Mesenchymal stem cell (in vitro differentiated cells and primary cell): ENCODE results near the gene ATXN7L1.

ENCODE experiments used
- DNase-seq: peaks from one replicate; pipeline ENCODE4 v3.0.0-alpha.2; 2013
- H2AFZ ChIP-seq: one replicate; pipeline ENCODE4 v1.6.1; 2013; ENCODE audit warnings: low read depth, mild to moderate bottlenecking, control low read depth, inconsistent platforms, low read length, moderate library complexity
- H2AK5ac ChIP-seq: 2 replicates; pipeline ENCODE4 v1.6.1; 2013; ENCODE audit warnings: low read length, moderate library complexity, mild to moderate bottlenecking, inconsistent platforms; ENCODE audit not compliant: severe bottlenecking
- H2BK120ac ChIP-seq: one replicate; pipeline ENCODE4 v1.6.1; 2013; ENCODE audit warnings: low read depth, mild to moderate bottlenecking, inconsistent platforms, low read length, moderate library complexity
- H2BK12ac ChIP-seq, 2 experiments: one replicate each; pipeline ENCODE4 v1.6.1; 2013; ENCODE audit warnings: inconsistent platforms in 2 of 2, low read length in 2 of 2, mild to moderate bottlenecking in 2 of 2, moderate library complexity in 2 of 2, control low read depth in 1 of 2
- H2BK15ac ChIP-seq: one replicate; pipeline ENCODE4 v1.6.1; 2013; ENCODE audit warnings: mild to moderate bottlenecking, low read depth, inconsistent platforms; ENCODE audit not compliant: poor library complexity, severe bottlenecking
- H2BK5ac ChIP-seq: 2 replicates; pipeline ENCODE4 v1.6.1; 2013; ENCODE audit warnings: low read depth, mild to moderate bottlenecking, low read length, control low read depth, inconsistent platforms; ENCODE audit not compliant: poor library complexity, severe bottlenecking
- H3K14ac ChIP-seq, 2 experiments: one replicate each; pipeline ENCODE4 v1.6.1; 2013; ENCODE audit warnings: inconsistent platforms in 2 of 2, low read length in 2 of 2, control low read depth in 1 of 2, mild to moderate bottlenecking in 1 of 2, moderate library complexity in 1 of 2
- H3K18ac ChIP-seq, 2 experiments: one replicate each; pipeline ENCODE4 v1.6.1; 2013; ENCODE audit warnings: inconsistent platforms in 2 of 2, low read length in 2 of 2, control low read depth in 1 of 2, low read depth in 1 of 2, mild to moderate bottlenecking in 1 of 2
- H3K23ac ChIP-seq, 2 experiments: one replicate each; pipeline ENCODE4 v1.6.1; 2013; ENCODE audit warnings: inconsistent platforms in 2 of 2, low read length in 2 of 2, mild to moderate bottlenecking in 2 of 2, moderate library complexity in 2 of 2, control low read depth in 1 of 2
- H3K27ac ChIP-seq: 2 replicates; pipeline ENCODE4 v1.5.1; 2013; ENCODE audit warnings: mild to moderate bottlenecking, moderate library complexity, low read length, control low read depth, inconsistent platforms; ENCODE audit not compliant: poor library complexity, severe bottlenecking
- H3K27me3 ChIP-seq, 2 experiments: 2 replicates each; pipeline versions ENCODE4 v1.6.1 to v1.7.0; 2013; ENCODE audit warnings: low read length in 2 of 2, mild to moderate bottlenecking in 2 of 2, moderate library complexity in 2 of 2, control low read depth in 1 of 2, inconsistent platforms in 1 of 2; ENCODE audit not compliant: control insufficient read depth in 1 of 2, insufficient read depth in 1 of 2
- H3K36me3 ChIP-seq, 2 experiments: 2 replicates each; pipeline versions ENCODE4 v1.6.1 to v1.7.0; 2013; ENCODE audit warnings: low read length in 2 of 2, control low read depth in 1 of 2, inconsistent platforms in 1 of 2, low read depth in 1 of 2, mild to moderate bottlenecking in 1 of 2; ENCODE audit not compliant: insufficient read depth in 2 of 2, control insufficient read depth in 1 of 2
- H3K4ac ChIP-seq, 2 experiments: one replicate each; pipeline ENCODE4 v1.6.1; 2013; ENCODE audit warnings: inconsistent platforms in 2 of 2, low read length in 2 of 2, mild to moderate bottlenecking in 2 of 2, moderate library complexity in 2 of 2, control low read depth in 1 of 2, low read depth in 1 of 2
- H3K4me1 ChIP-seq: 2 replicates; pipeline ENCODE4 v1.6.1; 2013; ENCODE audit warnings: low read depth, low read length, control low read depth; ENCODE audit not compliant: control insufficient read depth, insufficient read depth
- H3K4me2 ChIP-seq: 2 replicates; pipeline ENCODE4 v1.6.1; 2013; ENCODE audit warnings: low read length, mild to moderate bottlenecking, inconsistent platforms; ENCODE audit not compliant: poor library complexity, severe bottlenecking
- H3K4me3 ChIP-seq, 2 experiments: 2 replicates each; pipeline versions ENCODE4 v1.5.1 to v1.7.0; 2013; ENCODE audit warnings: low read length in 2 of 2, mild to moderate bottlenecking in 2 of 2, control low read depth in 1 of 2, low read depth in 1 of 2; ENCODE audit not compliant: insufficient read depth in 1 of 2
- H3K79me1 ChIP-seq: replicated peaks from 2 replicates; pipeline ENCODE4 v1.6.1; 2013; ENCODE audit warnings: mild to moderate bottlenecking, control low read depth, low read length, inconsistent platforms; ENCODE audit not compliant: poor library complexity, severe bottlenecking
- H3K9ac ChIP-seq: 2 replicates; pipeline ENCODE4 v1.7.0; 2013; ENCODE audit warnings: mild to moderate bottlenecking, low read length, moderate library complexity
- H3K9me3 ChIP-seq: 2 replicates; pipeline ENCODE4 v1.7.0; 2013; ENCODE audit warnings: mild to moderate bottlenecking, low read length; ENCODE audit not compliant: control insufficient read depth
- H4K8ac ChIP-seq: one replicate; pipeline ENCODE4 v1.6.1; 2013; ENCODE audit warnings: inconsistent platforms, mild to moderate bottlenecking, low read length, moderate library complexity
- H4K91ac ChIP-seq: one replicate; pipeline ENCODE4 v1.6.1; 2013; ENCODE audit warnings: mild to moderate bottlenecking, low read length, inconsistent platforms
- WGBS: methylation state at CpG from one replicate; pipeline ENCODE4 v1.1.7; 2013; ENCODE audit warnings: mixed read lengths; 5-methylcytosine and 5-hydroxymethylcytosine counted together

ATXN7L1 gene

DNA sequence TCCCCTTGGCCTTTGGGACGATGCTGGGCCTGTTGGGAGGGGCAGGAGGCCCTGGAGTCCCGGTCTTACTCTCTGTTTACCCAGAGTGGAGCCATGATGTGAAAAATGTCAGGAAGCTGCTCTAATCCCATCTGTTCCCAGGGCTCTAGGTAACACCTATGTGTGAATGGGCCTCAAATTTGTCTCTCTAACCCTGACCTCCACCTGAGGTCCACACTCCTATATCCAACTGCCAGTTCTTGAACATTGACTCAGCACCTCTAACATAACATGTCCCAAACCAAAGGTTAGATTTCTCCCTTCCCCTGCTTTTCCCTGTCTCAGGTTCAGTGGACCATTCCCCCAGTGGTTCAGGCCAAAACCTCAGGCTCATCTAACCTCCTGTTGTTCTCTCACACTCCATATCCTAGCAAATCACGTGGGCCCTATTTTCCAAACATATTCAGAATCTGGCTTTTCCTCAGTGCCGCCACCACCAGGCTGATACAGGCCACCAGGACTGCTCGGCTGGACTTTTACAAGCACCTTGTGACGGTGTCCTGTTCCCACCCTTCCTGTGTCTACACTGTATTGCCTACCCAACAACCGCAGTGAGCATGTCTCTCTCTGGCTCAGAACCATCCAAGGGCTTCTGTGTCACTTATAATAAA is 130.6 kb downstream of the ATXN7L1 start:
- Histone ChIP-seq H2AFZ (no peak overlapping the region), H4K8ac (no peak overlapping the region), H3K4ac (no peak overlapping the region), H3K4me2 (no peak overlapping the region), H2BK15ac (no peak overlapping the region), H3K14ac (no peak overlapping the region), H3K36me3 (peaks cover 6 to 19% of the 10 kb centered on the region in 2 experiments), H3K23ac (no peak overlapping the region), H2BK120ac (no peak overlapping the region), H4K91ac (no peak overlapping the region), H2AK5ac (no peak overlapping the region), H3K79me1 (peaks cover 5% of the 10 kb centered on the region), H3K4me1 (peaks cover 5% of the 10 kb centered on the region), H2BK5ac (no peak overlapping the region), H3K27ac (no peak overlapping the region), H3K27me3 (no peaks in the 10 kb centered on the region), H2BK12ac (no peak overlapping the region), H3K9me3 (no peaks in the 10 kb centered on the region), H3K18ac (no peak overlapping the region), H3K4me3 (no peak overlapping the region), H3K9ac (no peak overlapping the region)
- DNase-seq: no peak
- 71% methylated on average over 7 of the region's 7 CpGs for WGBS

DNA sequence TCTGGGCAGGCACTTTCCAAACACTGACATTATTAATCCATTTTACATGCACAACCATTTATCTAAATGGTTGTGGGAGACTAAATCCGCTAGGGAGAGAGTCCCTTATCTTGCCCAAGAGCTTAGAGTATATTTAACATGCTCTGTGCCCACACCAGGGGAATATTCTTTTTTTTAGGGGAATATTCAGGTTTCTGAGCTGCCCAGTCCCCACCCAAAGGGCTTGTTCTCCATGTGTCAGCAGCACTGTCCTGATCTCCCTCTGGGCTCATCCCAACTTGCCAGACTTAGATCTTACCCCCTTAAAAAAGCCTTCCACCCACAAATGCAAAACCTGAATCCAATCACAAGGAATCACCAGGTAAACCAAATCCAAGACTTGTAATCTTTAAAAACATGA is 132.1 kb downstream of the ATXN7L1 start:
- H3K9me3 ChIP-seq: no peaks in the 10 kb centered on the region
- H2BK12ac ChIP-seq: no peak overlapping the region
- H2AFZ ChIP-seq: no peak overlapping the region
- H3K27ac ChIP-seq: no peak overlapping the region
- peaks cover 5% of the 10 kb centered on the region for H3K4me1 ChIP-seq
- no peak overlapping the region for H3K4ac ChIP-seq
- H2BK120ac ChIP-seq: no peak overlapping the region
- H3K9ac ChIP-seq: no peak overlapping the region
- DNase-seq: no peak
- 100% methylated on average over 1 of the region's 1 CpG for WGBS
- peaks cover 6 to 7% of the 10 kb centered on the region in 2 experiments for H3K36me3 ChIP-seq
- H3K4me3 ChIP-seq: no peak overlapping the region
- H2BK5ac ChIP-seq: no peak overlapping the region
- no peak overlapping the region for H4K8ac ChIP-seq
- H2BK15ac ChIP-seq: no peak overlapping the region
- no peak overlapping the region for H2AK5ac ChIP-seq
- H3K79me1 ChIP-seq: peaks cover 5% of the 10 kb centered on the region
- no peak overlapping the region for H3K23ac ChIP-seq
- no peak overlapping the region for H3K18ac ChIP-seq
- no peaks in the 10 kb centered on the region for H3K27me3 ChIP-seq
- no peak overlapping the region for H3K14ac ChIP-seq
- H4K91ac ChIP-seq: no peak overlapping the region
- H3K4me2 ChIP-seq: no peak overlapping the region

DNA sequence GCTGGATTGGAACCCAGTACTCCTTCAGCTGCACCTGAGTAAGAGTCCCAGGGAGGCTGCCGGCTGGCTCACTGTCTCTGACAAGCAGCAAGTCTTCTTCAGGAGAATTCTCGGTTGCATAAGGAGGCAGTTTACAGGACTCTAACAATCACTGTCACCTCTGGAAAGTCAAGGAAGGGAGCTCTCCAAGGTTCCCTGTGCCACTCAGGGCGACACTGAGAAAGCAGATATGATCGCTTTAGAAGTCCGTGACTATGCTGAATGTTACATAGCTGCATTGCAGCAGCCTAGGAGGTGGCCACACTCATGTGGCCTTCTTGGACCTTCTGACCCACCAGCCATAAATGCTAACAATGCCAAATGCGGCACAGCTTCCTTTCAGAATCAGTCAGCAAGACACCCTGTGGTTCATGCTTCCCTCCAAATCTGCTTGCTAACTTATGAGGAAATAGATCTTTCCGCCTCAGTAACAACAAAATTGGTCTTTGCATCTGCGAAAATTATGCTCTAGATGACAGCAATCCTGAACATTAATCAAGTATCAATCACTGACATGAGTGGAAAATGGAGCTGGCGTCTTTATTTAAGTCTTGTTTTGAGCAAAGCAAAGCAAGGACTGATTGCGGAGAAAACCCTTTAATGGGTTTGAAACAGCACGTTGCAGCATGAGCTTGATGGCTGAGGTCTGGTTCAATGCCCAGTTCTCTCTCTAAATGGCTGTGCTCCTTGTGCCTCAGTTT is 132.9 kb downstream of the ATXN7L1 start:
- no peaks in the 10 kb centered on the region for H3K27me3 ChIP-seq
- no peak for DNase-seq
- H3K9me3 ChIP-seq: no peaks in the 10 kb centered on the region
- peaks cover 5% of the 10 kb centered on the region for H3K4me1 ChIP-seq
- 90% methylated on average over 11 of the region's 11 CpGs for WGBS
- no peak overlapping the region for H2BK120ac ChIP-seq
- peaks cover 5% of the 10 kb centered on the region for H3K79me1 ChIP-seq
- H3K23ac ChIP-seq: no peak overlapping the region
- no peak overlapping the region for H3K4me2 ChIP-seq
- H3K27ac ChIP-seq: no peak overlapping the region
- H4K91ac ChIP-seq: no peak overlapping the region
- no peak overlapping the region for H3K14ac ChIP-seq
- H2BK12ac ChIP-seq: no peak overlapping the region
- no peak overlapping the region for H3K9ac ChIP-seq
- H2AK5ac ChIP-seq: no peak overlapping the region
- no peak overlapping the region for H4K8ac ChIP-seq
- peaks cover 3 to 6% of the 10 kb centered on the region in 2 experiments for H3K36me3 ChIP-seq
- H2BK5ac ChIP-seq: no peak overlapping the region
- no peak overlapping the region for H3K18ac ChIP-seq
- no peak overlapping the region for H2BK15ac ChIP-seq
- no peak overlapping the region for H3K4ac ChIP-seq
- no peak overlapping the region for H2AFZ ChIP-seq
- H3K4me3 ChIP-seq: no peak overlapping the region

DNA sequence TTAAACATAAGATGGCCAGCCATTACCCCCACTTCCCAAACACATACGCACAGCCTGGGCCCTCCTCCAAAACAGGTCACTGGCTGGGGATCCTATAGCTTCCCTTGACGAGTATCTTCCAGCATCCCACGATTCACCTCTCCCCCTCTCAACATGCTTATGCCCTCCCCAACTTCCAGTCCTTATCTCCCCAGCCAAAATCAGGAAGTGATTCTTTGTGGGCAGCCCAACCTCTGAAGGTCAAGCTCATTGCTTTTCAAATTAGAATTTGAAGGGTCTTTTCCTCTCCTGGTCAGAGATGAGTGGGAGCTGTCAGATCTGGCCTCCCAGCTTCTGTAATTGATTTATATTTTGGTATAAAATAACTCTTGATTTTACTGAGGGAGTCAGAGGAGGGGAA is 133.6 kb downstream of the ATXN7L1 start:
- peaks cover 0 to 3% of the 10 kb centered on the region in 2 experiments for H3K36me3 ChIP-seq

More for the DNA sequence above, 133.6 kb downstream of the ATXN7L1 start:
- H3K27ac ChIP-seq: no peak overlapping the region
- H3K4me3 ChIP-seq: no peak overlapping the region
- H3K4ac ChIP-seq: no peak overlapping the region
- H2AK5ac ChIP-seq: no peak overlapping the region
- H3K9ac ChIP-seq: no peak overlapping the region
- H2BK120ac ChIP-seq: no peak overlapping the region
- H4K8ac ChIP-seq: no peak overlapping the region
- H3K9me3 ChIP-seq: no peaks in the 10 kb centered on the region
- H3K4me1 ChIP-seq: peaks cover 5% of the 10 kb centered on the region
- H3K27me3 ChIP-seq: no peaks in the 10 kb centered on the region
- H3K79me1 ChIP-seq: peaks cover 5% of the 10 kb centered on the region
- H3K14ac ChIP-seq: no peak overlapping the region
- H3K4me2 ChIP-seq: no peak overlapping the region
- H2BK12ac ChIP-seq: no peak overlapping the region
- DNase-seq: no peak
- no peak overlapping the region for H3K23ac ChIP-seq
- 99% methylated on average over 3 of the region's 3 CpGs for WGBS
- H3K18ac ChIP-seq: no peak overlapping the region
- H2BK5ac ChIP-seq: no peak overlapping the region
- H4K91ac ChIP-seq: no peak overlapping the region
- H2BK15ac ChIP-seq: no peak overlapping the region
- no peak overlapping the region for H2AFZ ChIP-seq
